Measurements from ENCODE around the gene ZNF536. TPM values are rescaled to one million over a fixed set of nuclear protein-coding genes. Genes with fewer than 3 reads are reported as not detected.

Gene ZNF536
- total RNA-seq, 1 experiment from 2014 or later: 2.9 TPM

DNA sequence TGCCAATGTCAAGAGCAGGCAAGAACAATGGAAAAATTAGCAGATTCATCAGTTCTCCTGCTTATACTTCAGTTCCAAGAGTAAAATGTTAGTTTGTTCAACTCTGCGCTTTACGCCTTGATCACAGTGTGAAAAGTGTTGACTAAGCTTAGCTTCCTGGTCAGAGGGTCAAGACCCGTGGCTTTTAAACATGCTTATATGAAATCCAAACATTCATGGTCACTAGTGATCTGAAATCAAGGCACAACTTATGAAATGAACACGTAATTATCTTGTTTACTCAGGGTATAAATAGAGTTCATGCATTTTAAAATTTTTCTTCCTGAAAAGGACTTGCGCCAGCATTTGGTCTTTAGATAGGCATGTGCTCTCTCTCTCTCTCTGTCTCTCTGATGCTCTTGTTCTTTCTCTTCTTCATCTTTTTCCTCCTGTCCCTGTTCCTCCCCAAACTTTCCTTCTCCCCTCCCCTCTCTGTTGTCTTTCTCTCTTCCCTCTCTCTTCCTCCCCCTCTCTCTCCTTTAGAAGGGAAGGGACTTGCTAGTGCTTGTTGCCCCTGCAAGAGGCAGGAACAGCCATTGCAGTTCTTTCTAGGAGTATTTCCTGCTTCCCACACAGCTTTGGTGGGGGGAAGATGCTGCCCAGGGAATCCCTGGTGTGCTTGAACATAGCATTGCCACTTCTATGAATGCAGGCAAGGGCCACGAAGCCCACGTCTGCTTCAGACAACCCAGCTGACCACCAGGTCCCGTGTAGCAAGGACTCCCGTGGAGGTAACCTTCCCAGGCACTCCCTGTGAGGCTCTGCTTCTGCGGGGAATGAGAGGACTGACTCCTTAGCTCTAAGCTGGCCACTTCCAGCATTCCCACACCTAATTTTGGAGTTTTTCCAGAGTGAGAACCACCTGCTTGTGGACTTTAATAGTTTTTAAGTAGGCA lies 7.1 kb upstream of the ZNF536 start:
- Histone ChIP-seq H3K36me3 (ENCODE audit: insufficient read depth, low read length, poor library complexity, severe bottlenecking) (no peaks in the 10 kb centered on the region), H3K4me3 (ENCODE audit: low read depth, low read length, poor library complexity, severe bottlenecking) (no peak overlapping the region), H3K27ac (ENCODE audit: low read depth, low read length, poor library complexity, severe bottlenecking) (no peak overlapping the region), H3K4me1 (ENCODE audit: insufficient read depth, low read length, poor library complexity, severe bottlenecking) (peaks cover 13% of the 10 kb centered on the region), H3K9me3 (ENCODE audit: low read depth, low read length, poor library complexity, severe bottlenecking) (no peaks in the 10 kb centered on the region), H3K27me3 (replicated peaks; ENCODE audit: insufficient read depth, low read depth, low read length, poor library complexity) (no peaks in the 10 kb centered on the region)
- no peak for DNase-seq (ENCODE audit: low spot score)
- intact Hi-C loops (cut with micrococcal nuclease; ENCODE audit: unreplicated experiment): no loop called here
- no peak for TF ChIP-seq EZH2 (IDR thresholded peaks at IDR 0.05; ENCODE audit: borderline replicate concordance, low read depth, low read length, poor library complexity, severe bottlenecking)
- TF ChIP-seq, protein P1, sequence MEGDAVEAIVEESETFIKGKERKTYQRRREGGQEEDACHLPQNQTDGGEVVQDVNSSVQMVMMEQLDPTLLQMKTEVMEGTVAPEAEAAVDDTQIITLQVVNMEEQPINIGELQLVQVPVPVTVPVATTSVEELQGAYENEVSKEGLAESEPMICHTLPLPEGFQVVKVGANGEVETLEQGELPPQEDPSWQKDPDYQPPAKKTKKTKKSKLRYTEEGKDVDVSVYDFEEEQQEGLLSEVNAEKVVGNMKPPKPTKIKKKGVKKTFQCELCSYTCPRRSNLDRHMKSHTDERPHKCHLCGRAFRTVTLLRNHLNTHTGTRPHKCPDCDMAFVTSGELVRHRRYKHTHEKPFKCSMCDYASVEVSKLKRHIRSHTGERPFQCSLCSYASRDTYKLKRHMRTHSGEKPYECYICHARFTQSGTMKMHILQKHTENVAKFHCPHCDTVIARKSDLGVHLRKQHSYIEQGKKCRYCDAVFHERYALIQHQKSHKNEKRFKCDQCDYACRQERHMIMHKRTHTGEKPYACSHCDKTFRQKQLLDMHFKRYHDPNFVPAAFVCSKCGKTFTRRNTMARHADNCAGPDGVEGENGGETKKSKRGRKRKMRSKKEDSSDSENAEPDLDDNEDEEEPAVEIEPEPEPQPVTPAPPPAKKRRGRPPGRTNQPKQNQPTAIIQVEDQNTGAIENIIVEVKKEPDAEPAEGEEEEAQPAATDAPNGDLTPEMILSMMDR (conservative IDR thresholded peaks at IDR 0.05; ENCODE audit: low read depth, low read length): no peak
- ChIA-PET CTCF (no interaction called here), POLR2A (ENCODE audit: low non-redundant PET) (no interaction called here)
- BruUV-seq (replicated peaks): no TSS peak

DNA sequence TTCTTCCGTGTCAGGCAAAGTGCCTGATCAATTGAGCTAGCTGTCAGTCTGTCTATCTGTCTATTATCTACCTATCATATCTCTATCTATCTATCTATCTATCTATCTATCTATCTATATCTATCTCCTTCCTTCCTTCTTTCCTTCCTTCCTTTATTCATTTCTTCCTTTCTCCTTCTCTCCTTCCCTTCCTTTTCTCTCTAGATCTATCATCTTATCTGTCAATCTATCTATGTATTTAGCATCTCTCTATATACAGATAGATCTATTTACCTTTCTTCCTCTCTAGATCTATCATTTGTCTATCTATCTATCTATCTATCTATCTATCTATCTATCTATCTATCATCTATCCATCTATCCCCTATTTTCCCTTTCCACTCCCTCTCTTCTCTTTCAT lies 5.9 kb upstream of the ZNF536 start:
- no TSS peak for BruUV-seq (replicated peaks)
- Histone ChIP-seq H3K9me3 (ENCODE audit: low read depth, low read length, poor library complexity, severe bottlenecking) (no peaks in the 10 kb centered on the region), H3K27ac (ENCODE audit: low read depth, low read length, poor library complexity, severe bottlenecking) (no peak overlapping the region), H3K27me3 (replicated peaks; ENCODE audit: insufficient read depth, low read depth, low read length, poor library complexity) (no peaks in the 10 kb centered on the region), H3K4me1 (ENCODE audit: insufficient read depth, low read length, poor library complexity, severe bottlenecking) (peaks cover 1% of the 10 kb centered on the region), H3K36me3 (ENCODE audit: insufficient read depth, low read length, poor library complexity, severe bottlenecking) (no peaks in the 10 kb centered on the region), H3K4me3 (ENCODE audit: low read depth, low read length, poor library complexity, severe bottlenecking) (no peak overlapping the region)
- TF ChIP-seq EZH2 (IDR thresholded peaks at IDR 0.05; ENCODE audit: borderline replicate concordance, low read depth, low read length, poor library complexity, severe bottlenecking): no peak
- TF ChIP-seq, protein P1 (conservative IDR thresholded peaks at IDR 0.05; ENCODE audit: low read depth, low read length): no peak
- POLR2A ChIA-PET (ENCODE audit: low non-redundant PET): no interaction called here
- no peak for DNase-seq (ENCODE audit: low spot score)
- CTCF ChIA-PET: no interaction called here
- intact Hi-C loops (cut with micrococcal nuclease; ENCODE audit: unreplicated experiment): no loop called here

DNA sequence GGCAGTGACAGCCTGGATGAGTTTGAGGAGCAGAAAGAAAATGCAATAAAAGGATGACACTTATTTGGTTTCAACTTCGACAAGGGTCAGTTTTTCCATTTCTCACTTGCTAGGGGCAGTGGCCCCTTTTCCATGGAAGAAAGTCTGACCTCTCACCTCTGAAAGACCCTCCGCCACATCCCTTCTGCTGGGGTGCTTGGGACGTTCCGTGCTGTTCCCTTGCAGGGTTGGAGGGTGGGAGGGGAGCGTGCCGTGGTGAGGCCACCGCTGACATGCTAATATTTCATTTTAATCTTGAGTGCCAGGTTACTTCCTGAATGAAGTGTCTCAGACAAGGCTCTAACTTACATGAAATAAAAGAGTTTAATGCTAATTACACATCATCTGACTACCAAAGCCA lies 5.2 kb upstream of the ZNF536 start:
- no TSS peak for BruUV-seq (replicated peaks)
- TF ChIP-seq, protein P1 (conservative IDR thresholded peaks at IDR 0.05; ENCODE audit: low read depth, low read length): no peak
- TF ChIP-seq EZH2 (IDR thresholded peaks at IDR 0.05; ENCODE audit: borderline replicate concordance, low read depth, low read length, poor library complexity, severe bottlenecking): no peak
- ChIA-PET CTCF (no interaction called here), POLR2A (ENCODE audit: low non-redundant PET) (no interaction called here)
- H3K27ac ChIP-seq (ENCODE audit: low read depth, low read length, poor library complexity, severe bottlenecking): no peak overlapping the region
- H3K4me1 ChIP-seq (ENCODE audit: insufficient read depth, low read length, poor library complexity, severe bottlenecking): no peaks in the 10 kb centered on the region
- intact Hi-C loops (cut with micrococcal nuclease; ENCODE audit: unreplicated experiment): no loop called here
- no peak overlapping the region for H3K4me3 ChIP-seq (ENCODE audit: low read depth, low read length, poor library complexity, severe bottlenecking)
- DNase-seq (ENCODE audit: low spot score): no peak
- H3K27me3 ChIP-seq (replicated peaks; ENCODE audit: insufficient read depth, low read depth, low read length, poor library complexity): no peaks in the 10 kb centered on the region
- no peaks in the 10 kb centered on the region for H3K9me3 ChIP-seq (ENCODE audit: low read depth, low read length, poor library complexity, severe bottlenecking)
- H3K36me3 ChIP-seq (ENCODE audit: insufficient read depth, low read length, poor library complexity, severe bottlenecking): no peaks in the 10 kb centered on the region
